GM06990 (cell line): ENCODE data around the gene HMGCL.

ENCODE experiments used
- DNase-seq: peaks from one replicate; pipeline ENCODE4 v3.0.0-alpha.2; 2011; ENCODE audit not compliant: insufficient read length; ENCODE audit errors: extremely low read depth
- H3K27me3 ChIP-seq: replicated peaks from 2 replicates; pipeline ENCODE4 v1.6.0; 2011; ENCODE audit warnings: low read length; ENCODE audit not compliant: control insufficient read depth, insufficient read depth
- H3K36me3 ChIP-seq: 2 replicates; pipeline ENCODE4 v1.5.1; 2011; ENCODE audit warnings: low read length; ENCODE audit not compliant: control insufficient read depth, insufficient read depth
- H3K4me3 ChIP-seq: replicated peaks from 2 replicates; pipeline ENCODE4 v1.5.1; 2011; ENCODE audit warnings: low read depth, mild to moderate bottlenecking, control low read depth, low read length
- TF ChIP-seq, protein P1 (sequence below): IDR thresholded peaks from 2 replicates; pipeline ENCODE4 v1.5.1; 2011; ENCODE audit warnings: low read length, control low read depth, mild to moderate bottlenecking, inconsistent platforms; ENCODE audit not compliant: insufficient read depth, poor library complexity, severe bottlenecking

The HMGCL gene

GRCh38 chr1:23763041-23763577 is 62.1 kb downstream of the HMGCL start:
- no peak for DNase-seq
- TF ChIP-seq, protein P1, sequence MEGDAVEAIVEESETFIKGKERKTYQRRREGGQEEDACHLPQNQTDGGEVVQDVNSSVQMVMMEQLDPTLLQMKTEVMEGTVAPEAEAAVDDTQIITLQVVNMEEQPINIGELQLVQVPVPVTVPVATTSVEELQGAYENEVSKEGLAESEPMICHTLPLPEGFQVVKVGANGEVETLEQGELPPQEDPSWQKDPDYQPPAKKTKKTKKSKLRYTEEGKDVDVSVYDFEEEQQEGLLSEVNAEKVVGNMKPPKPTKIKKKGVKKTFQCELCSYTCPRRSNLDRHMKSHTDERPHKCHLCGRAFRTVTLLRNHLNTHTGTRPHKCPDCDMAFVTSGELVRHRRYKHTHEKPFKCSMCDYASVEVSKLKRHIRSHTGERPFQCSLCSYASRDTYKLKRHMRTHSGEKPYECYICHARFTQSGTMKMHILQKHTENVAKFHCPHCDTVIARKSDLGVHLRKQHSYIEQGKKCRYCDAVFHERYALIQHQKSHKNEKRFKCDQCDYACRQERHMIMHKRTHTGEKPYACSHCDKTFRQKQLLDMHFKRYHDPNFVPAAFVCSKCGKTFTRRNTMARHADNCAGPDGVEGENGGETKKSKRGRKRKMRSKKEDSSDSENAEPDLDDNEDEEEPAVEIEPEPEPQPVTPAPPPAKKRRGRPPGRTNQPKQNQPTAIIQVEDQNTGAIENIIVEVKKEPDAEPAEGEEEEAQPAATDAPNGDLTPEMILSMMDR, result no peak

DNA sequence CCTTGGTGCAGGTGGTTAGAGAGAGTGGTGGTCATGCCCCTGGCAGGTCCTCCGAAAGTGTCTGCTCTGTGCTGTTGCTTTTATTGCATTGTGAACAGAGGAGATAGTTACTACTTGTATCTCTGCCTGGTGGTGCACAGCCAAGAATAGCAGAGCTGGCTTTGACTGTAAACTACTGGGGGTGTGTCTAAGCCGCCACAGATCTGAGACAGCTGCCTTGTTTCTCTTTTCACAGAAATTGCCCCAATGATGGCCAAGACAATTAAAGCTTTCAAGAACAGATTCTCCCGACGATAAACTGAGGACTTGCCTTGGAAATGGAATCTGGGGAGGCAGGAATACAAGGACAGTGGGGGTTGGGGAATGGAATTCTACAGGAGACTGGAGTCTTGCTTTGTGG is 66.0 kb downstream of the HMGCL start:
- TF ChIP-seq, protein P1, result no peak
- H3K4me3 ChIP-seq, result no peak overlapping the region
- H3K27me3 ChIP-seq, result no peaks in the 10 kb centered on the region
- peaks cover 41% of the 10 kb centered on the region for H3K36me3 ChIP-seq
- no peak for DNase-seq

More at GRCh38 chr1:23763041-23763577, 62.1 kb downstream of the HMGCL start:
- H3K36me3 ChIP-seq, result peaks cover 23% of the 10 kb centered on the region
- H3K4me3 ChIP-seq, result no peak overlapping the region
- no peaks in the 10 kb centered on the region for H3K27me3 ChIP-seq

DNA sequence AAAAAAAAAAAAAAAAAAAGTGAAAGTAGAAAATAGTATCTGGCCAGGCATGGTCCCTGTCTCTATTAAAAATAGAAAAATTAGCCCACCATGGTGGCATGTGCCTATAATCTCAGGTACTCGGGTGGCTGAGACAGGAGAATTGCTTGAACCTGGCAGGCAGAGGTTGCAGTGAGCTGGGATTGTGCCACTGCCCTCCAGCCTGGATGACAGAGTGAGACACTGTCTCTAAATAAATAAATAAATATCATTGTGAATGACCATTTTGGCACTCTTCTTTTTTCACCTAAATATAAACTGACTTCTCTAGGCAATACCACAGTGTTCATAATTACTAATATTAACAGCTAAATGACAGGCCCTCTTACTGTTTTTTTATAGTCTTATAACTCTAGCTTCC is 67.4 kb downstream of the HMGCL start:
- peaks cover 47% of the 10 kb centered on the region for H3K36me3 ChIP-seq
- TF ChIP-seq, protein P1, result no peak
- H3K4me3 ChIP-seq, result no peak overlapping the region
- H3K27me3 ChIP-seq, result no peaks in the 10 kb centered on the region
- DNase-seq, result no peak

DNA sequence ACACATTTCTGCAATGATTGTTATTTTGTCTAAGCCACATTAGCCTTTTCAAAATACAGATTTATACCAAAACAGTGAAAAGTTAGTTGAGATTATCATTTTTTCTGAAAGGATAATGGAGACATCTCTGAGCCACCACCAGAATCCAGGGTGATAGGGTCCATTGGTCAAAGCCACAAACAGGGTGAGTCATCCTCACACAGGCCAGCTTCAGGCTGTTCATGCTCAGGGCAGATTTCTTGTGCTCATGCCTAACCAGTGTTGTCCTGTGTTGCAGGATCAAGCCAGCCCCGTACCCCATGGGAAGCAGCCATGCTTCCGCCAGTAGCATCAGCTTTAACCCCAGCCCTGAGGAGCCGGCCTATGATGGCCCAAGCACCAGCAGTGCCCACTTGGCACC is 68.6 kb downstream of the HMGCL start:
- H3K36me3 ChIP-seq, result peaks cover 49% of the 10 kb centered on the region
- DNase-seq, result no peak
- TF ChIP-seq, protein P1, result no peak

GRCh38 chr1:23752909-23753308 is 72.3 kb downstream of the HMGCL start:
- Histone ChIP-seq H3K4me3 (no peak overlapping the region), H3K36me3 (peaks cover 41% of the 10 kb centered on the region), H3K27me3 (no peaks in the 10 kb centered on the region)
- no peak for DNase-seq
- TF ChIP-seq, protein P1, result no peak

More for the DNA sequence above, 68.6 kb downstream of the HMGCL start:
- Histone ChIP-seq H3K4me3 (no peak overlapping the region), H3K27me3 (no peaks in the 10 kb centered on the region)
